B cell (primary cell): Measurements from ENCODE around the gene HASPIN. TPM values are rescaled to one million over a fixed set of nuclear protein-coding genes. Genes with fewer than 3 reads are reported as not detected.
"Not testable (repeated sequence)": the region's sequence is repeated elsewhere in the genome, so short reads cannot be mapped to it uniquely, and the experiment has no call there.

Experiments
- ATAC-seq: fragments of 200-7000 bp; cut with Tn5 transposase; one replicate; pipeline ENCODE4 v1.10.0; 2021; ENCODE audit warnings: low read depth, mild to moderate bottlenecking, moderate number of reproducible peaks, moderate library complexity
- CTCF ChIA-PET: fragments of 350-600 bp; sonication (Branson Sonifier 250); formaldehyde crosslinking; loops from one replicate; lab custom pipeline; 2021; ENCODE audit warnings: antibody characterized with exemption, inconsistent platforms; lab: Charles Lee
- POLR2A ChIA-PET: fragments of 350-600 bp; sonication (Branson Sonifier 250); formaldehyde crosslinking; loops from one replicate; lab custom pipeline; 2021; ENCODE audit warnings: antibody characterized with exemption; lab: Charles Lee
- DNase-seq: peaks from one replicate; pipeline ENCODE4 v3.0.0; 2013
- H2AFZ ChIP-seq: 2 replicates; pipeline ENCODE4 v1.6.1; 2012; ENCODE audit warnings: mild to moderate bottlenecking, low read depth, low read length; ENCODE audit not compliant: insufficient read depth, poor library complexity, severe bottlenecking
- H3K27ac ChIP-seq, 2 donors: 1 replicate in 1 of 2; 2 replicates in 1 of 2; pipeline ENCODE4 v1.5.1; 2012 to 2013; ENCODE audit warnings: low read length in 2 of 2, mild to moderate bottlenecking in 2 of 2, moderate library complexity in 1 of 2
- H3K27me3 ChIP-seq, 4 experiments: fragments of 200-600 bp in 1 of 4; sonication (generic) in 1 of 4; replicated peaks in 1 of 4; 1 replicate in 2 of 4; 2 replicates in 2 of 4; pipeline versions ENCODE4 v1.6.1 to v1.7.0; 2013 to 2016; ENCODE audit warnings: low read length in 3 of 4, mild to moderate bottlenecking in 2 of 4, mixed read lengths in 1 of 4, moderate library complexity in 1 of 4; ENCODE audit not compliant: insufficient read depth in 4 of 4, control insufficient read depth in 3 of 4; ENCODE audit errors: control extremely low read depth in 1 of 4
- H3K36me3 ChIP-seq, 2 experiments: replicated peaks in 1 of 2; 1 replicate in 1 of 2; 2 replicates in 1 of 2; pipeline versions ENCODE4 v1.6.1 to v1.7.1; 2013; ENCODE audit warnings: low read length in 1 of 2; ENCODE audit not compliant: insufficient read depth in 2 of 2, control insufficient read depth in 1 of 2; ENCODE audit errors: control extremely low read depth in 1 of 2, extremely low read depth in 1 of 2
- H3K4me1 ChIP-seq, 2 donors: fragments of 200-600 bp in 1 of 2; sonication (generic) in 1 of 2; 1 replicate in 1 of 2; 2 replicates in 1 of 2; pipeline versions ENCODE4 v1.5.1 to v1.6.1; 2013 to 2017; ENCODE audit warnings: low read length in 2 of 2; ENCODE audit not compliant: control insufficient read depth in 2 of 2, insufficient read depth in 2 of 2
- H3K4me2 ChIP-seq: replicated peaks from 2 replicates; pipeline ENCODE3; 2012; ENCODE audit warnings: mild to moderate bottlenecking, low read depth, low read length; ENCODE audit not compliant: poor library complexity, severe bottlenecking
- H3K4me3 ChIP-seq, 5 experiments: fragments of 200-600 bp in 1 of 5; sonication (generic) in 1 of 5; 1 replicate in 3 of 5; 2 replicates in 2 of 5; pipeline versions ENCODE4 v1.5.1 to v1.7.0; 2011 to 2016; ENCODE audit warnings: low read length in 4 of 5, mild to moderate bottlenecking in 4 of 5, low read depth in 2 of 5, control low read depth in 1 of 5, moderate library complexity in 1 of 5; ENCODE audit not compliant: insufficient read depth in 1 of 5; ENCODE audit errors: control extremely low read depth in 1 of 5, extremely low read depth in 1 of 5
- H3K79me2 ChIP-seq: fragments of 200-600 bp; sonication (generic); one replicate; pipeline ENCODE4 v1.6.0; 2016; ENCODE audit warnings: low read length; ENCODE audit not compliant: control insufficient read depth, insufficient read depth
- H3K9ac ChIP-seq: fragments of 200-600 bp; sonication (generic); 2 replicates; pipeline ENCODE4 v1.6.1; 2017; ENCODE audit warnings: mild to moderate bottlenecking, low read length, moderate library complexity
- H3K9me3 ChIP-seq, 3 donors: one replicate each; pipeline versions ENCODE4 v1.6.1 to v1.7.1; 2013; ENCODE audit warnings: low read length in 2 of 3; ENCODE audit not compliant: control insufficient read depth in 2 of 3, insufficient read depth in 1 of 3; ENCODE audit errors: control extremely low read depth in 1 of 3
- H4K20me1 ChIP-seq: 2 replicates; pipeline ENCODE4 v1.6.0; 2012; ENCODE audit warnings: mild to moderate bottlenecking, low read length; ENCODE audit not compliant: insufficient read depth, control insufficient read depth, poor library complexity, severe bottlenecking
- H3K27ac Mint-ChIP-seq: one replicate; pipeline ENCODE4 v1.8.0; 2021; ENCODE audit warnings: mixed read lengths
- H3K27me3 Mint-ChIP-seq: one replicate; pipeline ENCODE4 v1.8.0; 2021; ENCODE audit warnings: mixed read lengths
- H3K4me1 Mint-ChIP-seq: one replicate; pipeline ENCODE4 v1.8.0; 2021; ENCODE audit warnings: mixed read lengths
- H3K4me3 Mint-ChIP-seq: one replicate; pipeline ENCODE4 v1.8.0; 2021; ENCODE audit warnings: mixed read lengths
- H3K9me3 Mint-ChIP-seq: one replicate; pipeline ENCODE4 v1.8.0; 2022; ENCODE audit warnings: mixed read lengths; ENCODE audit not compliant: insufficient read depth
- CTCF ChIP-seq: fragments of 200-600 bp; IDR thresholded peaks from one replicate; pipeline ENCODE4 v1.8.0; 2022; ENCODE audit warnings: antibody characterized with exemption, mild to moderate bottlenecking
- EZH2 ChIP-seq: IDR thresholded peaks from 2 replicates; pipeline ENCODE4 v1.6.1; 2012; ENCODE audit warnings: borderline replicate concordance, low read depth, mild to moderate bottlenecking, moderate library complexity, low read length; ENCODE audit not compliant: insufficient read depth, poor library complexity, severe bottlenecking
- WGBS: methylation state at CpG from one replicate; pipeline ENCODE4 v1.1.5; 2013; ENCODE audit warnings: missing lambda C conversion rate; ENCODE audit not compliant: insufficient coverage; 5-methylcytosine and 5-hydroxymethylcytosine counted together
- intact Hi-C: fragments of 100-400 bp; cut with micrococcal nuclease; formaldehyde crosslinking; loops from one replicate; pipeline ENCODE4 v1.10.0; 2022
- polyA plus RNA-seq: library from polyadenylated mRNA; depleted of rRNA; stranded (reverse); fragments of >200 nt; gene quantifications from 2 replicates; pipeline ENCODE4 v1.2.3, GENCODE V29; 2012
- total RNA-seq, 2 donors: library from RNA; stranded (reverse); fragments of 120-200 nt in 1 of 2; gene quantifications; 1 replicate in 1 of 2; 2 replicates in 1 of 2; pipeline versions ENCODE4 v1.2.3 to v1.2.4, GENCODE V29; 2013 to 2022

HASPIN gene
- total and polyA plus RNA-seq, 2 donors (not counting 1 experiment from before 2014, with no cell fraction given) = 0.28 to 3.1 TPM

DNA sequence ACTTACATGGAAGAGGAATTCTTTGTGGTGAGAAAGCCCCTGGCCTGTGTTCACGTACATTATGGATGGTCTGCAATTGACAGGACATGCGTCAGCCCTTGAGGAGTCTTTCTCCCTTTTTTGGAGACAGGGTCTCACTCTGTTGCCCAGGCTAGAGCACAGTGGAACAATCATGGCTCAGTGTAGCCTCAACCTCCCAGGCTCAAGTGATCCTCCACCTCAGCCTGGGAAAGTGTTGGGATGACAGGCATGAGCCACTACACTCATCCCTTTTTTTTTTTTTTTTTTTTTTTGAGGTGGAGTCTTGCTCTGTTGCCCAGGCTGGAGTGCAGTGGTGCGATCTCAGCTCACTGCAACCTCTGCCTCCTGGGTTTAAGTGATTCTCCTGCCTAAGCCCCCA, 4.4 kb downstream of the HASPIN start:
- ChIA-PET CTCF (interaction anchor here (1.3 to 13.4 kb wide), 10 partner anchors 11 to 117 kb away, joined by 4 to 184 read pairs (median 14); partner anchors contain the start of genes NCBP3 and P2RX5), POLR2A (interaction anchor here (0.6 to 1.7 kb wide), 5 partner anchors 19 to 103 kb away, joined by 3 to 16 read pairs (median 3); no protein-coding TSS in a partner anchor)
- H3K9me3 Mint-ChIP-seq, H3K4me2 ChIP-seq, H3K27me3 Mint-ChIP-seq, H3K27me3 ChIP-seq, ATAC-seq, H3K4me3 Mint-ChIP-seq, H3K9ac ChIP-seq, H4K20me1 ChIP-seq, H3K36me3 ChIP-seq, DNase-seq, H3K4me3 ChIP-seq, H3K9me3 ChIP-seq, H3K27ac Mint-ChIP-seq, H2AFZ ChIP-seq, H3K27ac ChIP-seq, intact Hi-C loops: not testable (repeated sequence)
- Histone ChIP-seq H3K4me1 (peaks cover 27 to 52% of the 10 kb centered on the region in 2 donors), H3K79me2 (peaks cover 52% of the 10 kb centered on the region)
- WGBS = 94% methylated on average over 3 of the region's 3 CpGs
- peaks cover 56% of the 10 kb centered on the region for H3K4me1 Mint-ChIP-seq

GRCh38 chr17:3729881-3730280, 6.2 kb downstream of the HASPIN start:
- H3K27me3 ChIP-seq = no peaks in the 10 kb centered on the region
- H3K79me2 ChIP-seq = peaks cover 34% of the 10 kb centered on the region
- H3K9me3 ChIP-seq = no peaks in the 10 kb centered on the region
- H3K36me3 ChIP-seq = no peaks in the 10 kb centered on the region
- DNase-seq = no peak
- no peak overlapping the region for H3K27ac Mint-ChIP-seq
- H2AFZ ChIP-seq = no peak overlapping the region
- ATAC-seq = no peak
- no peak overlapping the region for H3K4me3 ChIP-seq
- peaks cover 55% of the 10 kb centered on the region for H3K4me1 Mint-ChIP-seq
- H3K9ac ChIP-seq = no peak overlapping the region
- ChIA-PET CTCF (interaction anchor here (1.2 to 13.4 kb wide), 7 partner anchors 9 to 98 kb away, joined by 3 to 184 read pairs (median 6); partner anchors contain the start of gene P2RX5), POLR2A (interaction anchor here (0.5 kb wide), 1 partner anchor 176 kb away, joined by 5 read pairs; no protein-coding TSS in a partner anchor)
- no peak overlapping the region for H3K4me3 Mint-ChIP-seq
- H3K9me3 Mint-ChIP-seq = no peaks in the 10 kb centered on the region
- H3K27ac ChIP-seq = no peak overlapping the region
- H4K20me1 ChIP-seq = no peaks in the 10 kb centered on the region
- no peaks in the 10 kb centered on the region for H3K27me3 Mint-ChIP-seq
- TF ChIP-seq CTCF (no peak), EZH2 (no peak)
- H3K4me1 ChIP-seq = peaks cover 20 to 44% of the 10 kb centered on the region in 2 donors
- WGBS = 88% methylated on average over 5 of the region's 6 CpGs
- intact Hi-C loops = loop anchor here (10.0 kb wide), 1 partner anchor 345 kb away; no protein-coding TSS in a partner anchor
- H3K4me2 ChIP-seq = no peak overlapping the region
